NCI-H2196 (cell line): ENCODE results near the gene DNAI4.
A peak's percentile ranks its signal among the peaks of the same experiment; 100 is the strongest.
"Not testable (repeated sequence)": the region's sequence is repeated elsewhere in the genome, so short reads cannot be mapped to it uniquely, and the experiment has no call there.

Experiments
- DNase-seq: peaks from one replicate; lab custom pipeline; 2025; ENCODE audit not compliant: unreplicated experiment; lab: John Stamatoyannopoulos, UW

The DNAI4 gene

DNA sequence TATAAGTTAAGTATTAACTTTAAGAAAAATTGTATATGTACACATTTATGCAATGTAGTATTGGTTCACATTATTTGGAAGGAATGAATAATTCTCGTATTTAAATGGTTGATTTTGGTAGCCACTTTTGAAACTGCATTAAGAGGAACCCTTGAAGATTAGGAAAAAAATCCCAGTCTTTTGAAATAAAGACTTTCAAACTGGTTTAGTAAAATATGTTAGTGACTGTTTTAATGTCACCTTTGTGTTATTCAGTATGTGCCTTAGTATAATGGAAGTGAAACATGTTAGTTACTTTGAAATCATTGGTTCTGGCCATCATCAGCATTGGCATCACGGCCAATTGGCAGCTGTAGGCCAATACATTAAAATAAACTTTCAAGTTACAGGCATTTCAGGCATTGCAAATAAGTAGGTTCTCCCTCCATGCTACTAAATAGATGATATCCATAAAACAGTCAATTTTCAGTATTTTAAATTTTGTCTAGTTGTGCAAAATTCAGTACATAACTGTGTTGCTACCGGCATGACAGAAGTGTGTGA is 4.6 kb upstream of the DNAI4 start:
- peak; percentile 29 for DNase-seq

DNA sequence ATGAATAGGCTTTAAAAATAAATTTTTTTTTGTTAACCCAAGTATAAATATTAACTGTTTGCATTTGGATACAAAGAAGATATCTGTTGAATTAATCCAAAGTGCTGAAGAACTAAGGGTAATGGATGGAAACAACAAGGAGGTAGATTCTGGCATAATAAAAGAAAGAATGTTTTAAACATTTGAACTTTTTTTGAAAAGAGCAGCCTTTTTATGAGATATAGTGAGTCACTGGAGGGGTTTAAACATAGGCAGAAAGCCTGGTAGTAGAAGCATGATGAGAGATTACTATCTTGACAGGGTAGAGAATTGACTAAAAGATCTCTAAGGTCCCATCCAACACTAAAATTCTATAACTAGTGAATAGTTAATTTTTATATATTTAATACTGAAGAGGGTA is 2.9 kb upstream of the DNAI4 start:
- DNase-seq, result no peak

DNA sequence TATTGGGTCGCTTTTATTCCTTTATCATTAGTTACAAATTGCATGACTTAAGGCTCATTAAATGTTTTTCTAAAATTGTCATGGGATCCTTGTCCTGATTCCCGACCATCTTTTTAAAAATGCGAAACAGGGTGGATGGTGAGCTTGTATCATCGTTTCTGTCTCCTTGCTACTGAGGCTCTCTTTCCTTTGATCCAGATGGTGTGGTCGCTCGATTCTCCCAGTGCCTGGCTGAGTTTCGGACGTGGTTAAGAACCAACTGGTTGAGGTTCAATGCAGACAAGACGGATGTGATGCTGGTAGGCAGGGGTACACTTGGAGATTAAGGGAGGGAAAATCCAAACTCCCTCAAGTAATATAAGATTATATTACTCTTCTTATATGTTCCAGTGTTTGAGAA is 1.3 kb upstream of the DNAI4 start:
- DNase-seq, result no peak

DNA sequence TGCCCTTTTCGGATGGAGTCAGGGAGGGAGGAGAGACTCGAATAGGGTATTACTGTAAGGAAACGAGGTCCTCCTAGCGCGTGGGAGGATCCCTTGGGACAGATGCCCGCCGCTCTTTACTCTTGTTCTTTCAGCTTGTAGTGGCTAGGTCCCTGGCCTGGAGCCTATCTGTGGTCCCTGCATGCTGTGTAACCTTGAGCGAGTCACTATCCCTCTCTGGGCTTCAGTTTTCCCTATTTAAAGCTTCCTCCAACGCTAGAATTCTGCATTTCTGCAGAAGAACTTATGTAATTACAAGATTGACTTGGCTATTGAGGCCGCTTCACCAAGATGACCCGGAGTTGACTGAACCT is 878 bp upstream of the DNAI4 start:
- no peak for DNase-seq

DNA sequence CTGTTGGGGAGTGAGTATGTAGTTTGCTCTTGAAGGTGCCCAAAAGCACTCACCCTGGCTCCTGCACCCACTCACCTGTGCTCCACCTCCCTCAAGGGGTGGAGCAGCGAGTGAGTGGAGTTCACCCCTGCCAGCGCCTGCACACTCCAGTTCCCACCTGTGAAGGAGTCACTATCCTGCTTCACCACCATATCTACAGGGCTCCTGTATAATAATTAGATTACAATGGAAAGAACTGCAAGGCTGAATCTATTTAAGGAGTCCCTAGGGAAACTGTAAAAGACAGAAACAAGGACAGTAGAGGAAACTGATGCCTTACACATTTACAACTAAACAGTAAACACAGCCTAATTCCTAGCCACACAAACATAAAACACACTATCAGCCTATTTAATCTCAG is 4.1 kb downstream of the DNAI4 start:
- DNase-seq, result no peak

DNA sequence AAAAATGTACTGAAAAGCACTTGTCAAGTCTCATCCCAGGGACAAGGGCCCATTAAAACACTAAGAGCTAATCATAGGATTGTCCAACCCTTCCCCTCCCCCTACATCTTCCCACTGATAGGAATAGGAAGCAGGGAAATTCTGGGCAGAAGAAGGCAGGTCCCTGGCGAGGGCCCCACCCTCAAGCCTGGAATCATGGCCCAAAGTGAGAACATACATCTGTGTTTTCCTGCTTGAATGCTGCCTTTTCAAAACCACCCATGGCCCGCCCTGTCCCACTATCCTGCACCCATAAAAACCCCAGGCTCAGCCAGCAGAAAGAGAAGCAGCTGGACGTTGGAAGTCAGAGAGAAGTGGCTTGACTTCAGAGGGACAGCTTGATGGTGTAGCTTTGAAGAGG is 4.8 kb downstream of the DNAI4 start:
- DNase-seq, result no peak

DNA sequence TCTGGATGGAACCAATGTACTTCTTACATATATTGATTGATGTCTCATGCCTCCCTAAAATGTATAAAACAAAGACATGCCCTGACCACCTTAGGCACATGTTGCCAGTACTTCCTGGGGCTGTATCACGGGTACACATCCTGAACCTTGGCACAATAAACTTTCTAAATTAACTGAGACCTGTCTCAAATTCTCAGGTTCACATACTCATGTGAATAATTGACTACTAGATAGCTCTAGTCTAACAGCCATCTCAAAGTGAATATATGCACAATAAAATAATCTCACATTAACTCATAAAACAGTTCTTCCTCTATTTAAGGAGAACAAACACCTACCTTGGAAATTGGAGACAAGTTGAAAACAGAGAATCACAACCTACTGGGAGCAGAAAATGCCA is 5.6 kb downstream of the DNAI4 start:
- DNase-seq, result no peak

DNA sequence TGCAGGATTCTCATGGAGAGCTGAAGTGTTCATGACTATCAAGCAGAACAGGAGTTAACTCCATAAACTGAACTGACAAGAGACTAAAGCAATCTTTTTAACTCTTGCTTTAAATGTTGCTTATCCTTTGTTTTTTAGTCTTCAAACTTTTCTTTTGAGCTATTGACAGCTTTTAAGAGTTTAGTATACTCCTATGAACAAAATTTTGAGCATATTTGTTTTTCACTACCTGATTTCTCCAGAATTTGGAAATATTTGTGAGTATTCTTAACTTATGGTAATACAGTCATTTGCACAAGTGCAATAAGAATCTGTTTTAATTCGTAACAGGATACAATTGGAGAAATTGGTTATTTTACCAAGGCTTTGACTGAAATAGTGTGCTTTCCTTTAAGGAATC is 7.2 kb downstream of the DNAI4 start:
- DNase-seq, result no peak

DNA sequence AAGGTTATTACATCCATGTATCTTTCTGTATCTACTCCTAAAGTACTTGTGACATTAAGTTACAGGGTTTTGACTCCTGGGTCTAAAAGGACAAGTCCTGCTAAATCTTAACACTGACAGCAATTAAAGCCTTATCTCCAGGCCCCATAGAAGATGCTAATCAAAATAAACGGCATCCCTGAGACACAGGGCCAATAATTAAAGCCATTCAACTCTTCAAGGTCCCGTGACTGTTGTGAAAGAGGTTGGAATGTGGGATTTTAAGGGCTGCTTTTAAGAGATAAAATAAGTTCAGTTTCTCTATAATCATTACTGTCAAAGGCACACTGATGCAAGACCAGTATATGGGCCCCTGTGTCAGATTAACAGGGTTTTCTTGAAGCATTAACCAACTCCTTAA is 8.3 kb downstream of the DNAI4 start:
- no peak for DNase-seq

DNA sequence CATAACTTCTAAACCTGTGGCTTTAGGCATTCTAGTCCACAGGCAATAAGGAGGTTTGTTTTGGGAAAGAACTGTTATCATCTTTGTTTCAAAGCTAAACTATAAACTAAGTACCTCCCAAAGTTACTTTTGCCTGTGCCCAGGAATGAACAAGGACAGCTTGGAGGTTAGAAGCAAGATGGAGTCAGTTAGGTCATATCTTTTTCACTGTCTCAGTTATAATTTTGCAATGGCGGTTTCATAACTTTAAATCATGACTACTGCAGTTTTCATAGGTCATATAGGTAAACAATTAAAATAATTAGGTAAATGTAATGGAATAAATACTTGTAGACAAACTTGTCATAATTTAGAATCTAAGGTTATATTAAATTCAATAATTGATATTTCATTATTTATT is 9.5 kb downstream of the DNAI4 start:
- not testable (repeated sequence) for DNase-seq

DNA sequence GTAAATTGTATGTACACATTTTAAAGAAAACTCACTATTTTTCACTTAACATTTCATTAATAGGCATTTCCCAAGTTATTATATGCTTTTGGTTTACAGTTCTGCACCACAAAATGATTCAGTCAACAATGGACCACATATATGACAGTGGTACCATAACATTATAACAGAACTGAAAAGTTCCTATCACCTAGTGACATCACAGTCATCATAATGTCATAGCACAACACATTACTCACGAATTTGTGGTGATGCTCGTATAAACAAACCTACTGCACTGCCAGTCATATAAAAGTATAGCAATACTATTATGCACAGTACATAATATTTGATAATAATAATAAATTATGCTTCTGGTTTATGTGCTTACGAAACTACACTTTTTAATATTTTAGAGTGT is 30.9 kb downstream of the DNAI4 start:
- no peak for DNase-seq

DNA sequence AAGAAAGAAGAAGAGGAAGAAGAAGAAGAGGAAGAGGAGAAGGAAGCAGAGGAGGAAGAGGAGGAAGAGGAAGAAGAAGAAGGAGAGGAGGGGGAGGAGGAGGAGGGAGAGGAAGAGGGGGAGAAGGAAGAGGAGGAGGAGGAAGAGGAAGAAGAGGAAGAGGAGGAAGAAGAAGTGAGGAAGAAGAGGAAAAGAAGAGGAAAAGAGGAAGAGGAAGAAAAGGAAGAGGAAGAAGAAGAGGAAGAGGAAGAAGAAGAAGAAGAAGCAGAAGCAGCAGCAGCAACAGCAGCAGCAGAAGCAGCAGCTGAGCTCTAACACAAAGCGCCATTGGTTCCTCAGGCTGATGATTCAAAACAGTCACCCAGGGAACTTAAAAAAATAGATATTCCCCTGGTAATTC is 34.0 kb downstream of the DNAI4 start:
- no peak for DNase-seq

DNA sequence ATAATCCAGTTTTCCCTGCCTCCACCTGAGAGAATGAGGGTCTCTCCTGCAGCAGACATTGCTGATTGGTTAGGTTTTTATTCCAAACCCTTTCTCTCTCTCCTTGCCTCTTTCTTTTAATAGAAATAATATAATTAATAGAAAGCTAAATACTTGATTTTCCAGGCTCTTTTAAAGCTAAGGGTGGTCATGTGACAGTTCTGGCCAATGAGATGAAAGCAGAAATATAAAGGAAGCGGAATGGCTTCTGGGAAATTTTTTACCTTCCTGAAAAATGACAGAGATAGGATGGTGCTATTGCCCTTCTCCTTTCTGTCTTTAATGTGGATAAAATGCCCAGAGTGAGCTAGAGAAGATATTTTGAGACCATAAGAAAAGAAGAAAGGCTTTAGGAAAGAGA is 35.6 kb downstream of the DNAI4 start:
- DNase-seq, result no peak

DNA sequence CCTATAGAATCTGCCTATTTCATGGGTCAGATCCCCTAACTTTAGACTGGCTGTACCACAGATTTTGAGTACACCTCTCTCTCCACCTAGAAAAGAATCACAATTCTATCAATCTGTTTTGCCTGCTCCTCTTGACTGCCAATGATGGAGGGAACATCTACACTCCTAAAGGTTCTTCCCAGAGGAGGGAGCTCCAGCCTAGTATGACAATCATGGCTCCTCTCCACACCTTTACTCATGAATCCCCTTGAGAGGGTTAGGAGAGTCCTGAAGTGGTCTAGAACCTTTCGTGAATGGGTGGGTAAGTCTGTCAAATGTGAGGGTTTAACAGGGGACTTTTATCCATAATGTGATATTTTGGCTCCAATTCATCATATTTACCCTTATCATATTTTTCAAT is 48.0 kb downstream of the DNAI4 start:
- no peak for DNase-seq

DNA sequence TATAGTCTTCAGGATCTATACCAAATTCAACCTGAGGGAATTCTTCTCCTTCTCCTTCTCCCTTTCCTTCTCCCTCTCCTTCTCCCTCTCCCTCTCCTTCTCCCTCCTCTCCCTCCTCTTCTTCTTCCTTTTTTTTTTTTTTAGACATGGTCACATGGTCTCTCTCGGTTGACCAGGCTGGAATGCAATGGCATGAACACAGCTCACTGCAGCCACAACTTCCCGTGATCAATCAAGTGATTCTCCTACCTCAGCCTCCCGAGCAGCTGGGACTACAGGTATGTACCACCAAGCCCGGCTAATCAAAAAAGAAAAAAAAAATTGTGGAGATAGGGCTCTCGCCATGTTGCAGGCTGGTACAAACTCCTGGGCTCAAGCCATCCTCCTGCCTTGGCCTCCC is 51.5 kb downstream of the DNAI4 start:
- DNase-seq, result no peak

DNA sequence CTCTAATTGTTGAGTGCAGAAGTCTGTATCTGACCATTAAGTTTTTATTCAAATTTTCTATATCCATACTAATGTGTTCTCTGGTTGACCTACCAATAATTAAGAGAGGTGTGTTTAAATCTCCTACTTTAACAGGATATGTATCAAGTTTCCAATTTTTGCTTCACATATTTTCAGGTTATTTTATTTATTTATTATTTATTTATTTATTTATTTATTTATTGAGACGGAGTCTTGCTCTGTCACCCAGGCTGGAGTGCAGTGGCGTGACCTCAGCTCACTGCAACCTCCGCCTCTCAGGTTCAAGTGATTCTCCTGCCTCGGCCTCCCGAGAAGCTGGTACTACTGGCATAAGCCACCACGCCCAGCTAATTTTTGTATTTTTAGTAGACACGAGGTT is 52.6 kb downstream of the DNAI4 start:
- not testable (repeated sequence) for DNase-seq

DNA sequence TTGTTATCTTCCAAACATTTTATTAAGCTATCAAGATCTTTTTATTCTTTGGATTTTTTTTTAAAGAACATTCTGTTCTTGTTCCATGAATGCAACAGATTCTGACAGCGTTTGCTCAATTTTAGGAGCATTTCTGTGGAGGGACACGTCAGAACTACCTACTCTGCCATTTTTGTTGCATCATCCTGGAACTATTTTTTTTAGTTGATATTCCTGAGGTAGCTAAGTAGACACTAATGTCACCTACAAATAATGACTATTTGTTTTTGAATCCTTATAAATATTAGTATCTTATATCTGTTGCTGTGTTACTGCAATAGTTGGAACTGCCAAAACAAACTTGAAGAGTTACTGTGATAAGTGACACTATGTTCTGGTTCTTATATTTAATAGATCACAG is 57.2 kb downstream of the DNAI4 start:
- DNase-seq, result no peak

DNA sequence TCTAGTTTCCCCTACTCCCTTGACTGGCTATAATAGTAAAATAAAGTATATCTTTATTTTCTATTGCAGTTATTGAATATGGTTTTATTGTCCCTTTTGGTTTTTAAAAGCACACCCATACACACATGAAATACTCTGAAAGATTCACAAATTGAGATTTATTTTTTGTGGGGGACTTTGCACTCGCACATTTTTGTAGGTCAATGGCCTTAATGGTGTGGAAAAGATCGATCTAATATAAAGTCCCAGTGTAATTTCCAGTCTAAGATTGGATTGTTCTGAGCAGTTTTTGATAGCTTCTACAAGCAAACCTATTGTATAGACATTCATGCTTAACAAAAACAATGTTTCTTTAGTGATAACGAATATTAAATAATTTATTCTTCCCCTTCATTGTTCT is 64.1 kb downstream of the DNAI4 start:
- DNase-seq, result no peak

DNA sequence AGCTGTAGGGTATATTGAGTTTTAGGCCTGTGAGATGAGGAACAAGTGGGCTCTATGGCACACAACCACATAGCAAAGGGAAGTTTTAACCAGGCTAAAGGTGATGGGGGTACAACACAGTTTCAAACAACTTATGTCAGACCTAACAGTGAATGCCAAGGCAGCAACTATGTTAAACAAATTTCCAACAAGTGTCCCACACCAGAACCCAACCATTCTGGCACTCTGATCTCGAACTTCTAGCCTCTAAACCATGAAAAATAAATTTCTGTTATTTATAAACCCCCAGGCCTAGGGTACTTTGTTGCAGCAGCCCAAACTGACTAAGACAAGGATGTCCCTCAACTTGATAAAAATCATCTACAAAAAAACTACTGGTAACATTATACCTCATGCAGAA is 71.3 kb downstream of the DNAI4 start:
- no peak for DNase-seq

DNA sequence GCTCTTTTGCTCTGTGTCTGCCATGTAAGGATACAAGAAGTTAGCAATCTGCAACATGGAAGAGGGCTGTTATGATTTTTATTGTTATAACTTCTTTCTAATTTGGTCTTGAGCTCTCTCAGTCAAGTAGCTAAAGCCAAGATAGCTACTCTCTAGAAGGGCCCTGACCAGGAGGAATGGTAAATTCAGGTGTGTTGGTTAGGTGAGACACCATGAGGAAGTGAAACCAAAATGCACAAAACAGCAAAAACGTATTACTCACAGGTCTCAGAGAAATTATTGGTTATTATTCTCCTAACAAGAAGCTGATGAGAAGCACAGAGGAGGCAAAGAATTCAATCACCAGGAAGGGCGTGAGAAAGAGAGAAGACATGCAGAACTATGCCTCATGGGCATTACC is 71.8 kb downstream of the DNAI4 start:
- no peak for DNase-seq

DNA sequence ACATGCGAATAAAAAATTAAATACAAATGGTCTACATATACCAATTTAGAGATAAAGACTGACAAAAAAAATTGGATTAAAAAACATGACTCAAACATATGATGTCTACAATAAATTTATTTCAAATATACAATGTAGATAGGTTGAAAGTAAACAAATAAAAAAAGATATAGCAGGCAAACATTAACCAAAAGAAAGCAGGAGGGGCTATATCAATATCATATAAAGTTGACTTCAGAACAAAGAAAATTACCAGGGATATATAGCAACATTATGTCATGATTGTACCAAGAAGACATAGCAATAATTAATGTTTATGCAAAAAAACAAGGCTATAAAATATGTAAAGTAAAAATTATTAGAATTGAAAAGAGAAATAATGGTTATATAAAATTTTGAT is 73.7 kb downstream of the DNAI4 start:
- no peak for DNase-seq

DNA sequence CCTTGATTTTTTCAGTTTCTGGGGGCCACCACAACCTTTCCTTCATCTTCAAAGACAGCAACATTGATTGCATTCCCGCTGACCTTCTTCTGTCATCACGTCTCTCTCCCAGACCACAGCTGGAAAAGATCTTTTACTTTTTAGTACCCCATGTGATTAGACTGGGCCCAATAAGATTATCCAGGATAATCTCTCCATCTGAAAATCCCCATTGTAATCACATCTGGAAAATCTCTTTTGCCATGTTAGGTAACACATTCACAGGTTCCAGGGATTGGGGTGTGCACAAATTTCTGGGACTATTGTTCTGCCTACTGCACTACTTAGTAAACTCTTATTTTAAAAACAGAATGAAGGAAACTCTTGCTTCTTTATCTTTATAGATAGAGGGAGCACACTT is 76.5 kb downstream of the DNAI4 start:
- no peak for DNase-seq

DNA sequence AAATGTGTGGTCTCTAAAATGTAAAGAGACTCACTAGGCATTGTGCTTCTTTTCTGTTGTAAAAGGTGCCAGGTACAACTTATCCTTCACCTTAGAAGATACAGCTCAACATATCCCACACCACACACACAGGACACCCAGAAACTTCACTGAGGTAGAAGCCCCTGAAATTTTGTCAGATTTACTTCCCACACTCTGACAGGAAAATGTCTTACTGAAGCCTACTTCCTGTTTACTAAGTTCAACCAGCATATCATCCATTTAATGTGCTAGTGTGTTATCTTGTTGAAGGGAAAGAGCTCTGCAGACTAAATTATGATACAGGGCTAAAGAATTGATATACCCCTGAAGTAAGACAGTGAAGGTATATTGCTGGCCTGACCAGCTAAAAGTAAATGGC is 83.7 kb downstream of the DNAI4 start:
- no peak for DNase-seq

DNA sequence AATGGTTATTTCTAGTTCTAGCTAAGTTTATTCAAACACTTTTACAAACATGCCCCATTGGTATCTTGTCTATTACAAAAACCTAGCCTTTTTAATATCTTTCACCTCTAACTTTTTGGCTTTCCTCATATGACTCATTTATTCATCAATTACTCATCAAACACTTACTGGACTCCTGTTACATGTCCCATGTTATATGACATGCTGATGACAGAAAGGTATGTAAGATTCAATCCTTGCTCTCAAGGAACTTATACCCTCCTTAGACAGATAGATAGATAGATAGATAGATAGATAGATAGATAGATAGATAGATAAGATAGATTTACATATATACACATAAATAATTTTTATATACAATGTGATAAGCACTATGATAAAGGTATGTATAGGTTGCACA is 89.7 kb downstream of the DNAI4 start:
- no peak for DNase-seq
